Left lung (tissue), 10 donors: ENCODE measurements around the gene KIAA0513. TPM values are rescaled to one million over a fixed set of nuclear protein-coding genes. Genes with fewer than 3 reads are reported as not detected.

ENCODE experiments used
- ATAC-seq: fragments of 200-7000 bp; cut with Tn5 transposase; one replicate; pipeline ENCODE4 v1.9.1; 2020; ENCODE audit warnings: moderate library complexity
- DNase-seq, 4 donors: peaks; one replicate each; pipeline ENCODE4 v3.0.0-alpha.2; 2013 to 2020
- H3K27ac ChIP-seq, 2 donors: fragments of 200-600 bp; sonication (generic) in 1 of 2; one replicate each; pipeline versions ENCODE4 v1.5.0 to v1.8.0; 2020 to 2021
- H3K27me3 ChIP-seq, 2 donors: fragments of 200-600 bp; sonication (generic) in 1 of 2; one replicate each; pipeline versions ENCODE4 v1.5.0 to v1.8.0; 2020 to 2021
- H3K36me3 ChIP-seq, 2 donors: fragments of 200-600 bp; sonication (generic) in 1 of 2; one replicate each; pipeline versions ENCODE4 v1.5.0 to v1.8.0; 2020 to 2021
- H3K4me1 ChIP-seq, 2 donors: fragments of 200-600 bp; one replicate each; pipeline ENCODE4 v1.8.0; 2021
- H3K4me3 ChIP-seq, 2 donors: fragments of 200-600 bp; sonication (generic) in 1 of 2; one replicate each; pipeline versions ENCODE4 v1.5.0 to v1.8.0; 2020 to 2021; ENCODE audit warnings: mild to moderate bottlenecking in 1 of 2
- H3K9me3 ChIP-seq, 2 donors: fragments of 200-600 bp; sonication (generic) in 1 of 2; one replicate each; pipeline versions ENCODE4 v1.5.0 to v1.8.0; 2020 to 2021
- intact Hi-C, 2 donors: fragments of 100-400 bp; cut with DNase I; formaldehyde crosslinking; loops; one replicate each; pipeline versions ENCODE4 v1.11.2 to v1.14.2; 2022
- polyA plus RNA-seq, 6 donors: library from polyadenylated mRNA; unstranded; fragments of 120-200 nt; gene quantifications; one replicate each; pipeline ENCODE4 v1.2.1, GENCODE V29; 2013; ENCODE audit not compliant: insufficient read length in 6 of 6
- total RNA-seq, 2 donors: library from RNA; stranded (reverse); fragmentation: NEBNext Ultra II Directional; extraction: Animal tissue kit (Norgen Biotek cat#: 25700); gene quantifications; one replicate each; pipeline ENCODE4 v1.2.1, GENCODE V29; 2021
- TF ChIP-seq, protein P1 (sequence below), 2 donors: fragments of 200-600 bp; sonication (generic) in 1 of 2; IDR thresholded peaks; one replicate each; pipeline versions ENCODE4 v1.5.0 to v1.8.0; 2021; ENCODE audit warnings: antibody characterized with exemption in 2 of 2
- donor health status: DM: no; HTN: yes; CAD: no.
- donor health status: DM: no; HTN: no; CAD: no.

The KIAA0513 gene
- total and polyA plus RNA-seq, 8 donors, result 4.4 to 31.7 (median 7.6) TPM

DNA sequence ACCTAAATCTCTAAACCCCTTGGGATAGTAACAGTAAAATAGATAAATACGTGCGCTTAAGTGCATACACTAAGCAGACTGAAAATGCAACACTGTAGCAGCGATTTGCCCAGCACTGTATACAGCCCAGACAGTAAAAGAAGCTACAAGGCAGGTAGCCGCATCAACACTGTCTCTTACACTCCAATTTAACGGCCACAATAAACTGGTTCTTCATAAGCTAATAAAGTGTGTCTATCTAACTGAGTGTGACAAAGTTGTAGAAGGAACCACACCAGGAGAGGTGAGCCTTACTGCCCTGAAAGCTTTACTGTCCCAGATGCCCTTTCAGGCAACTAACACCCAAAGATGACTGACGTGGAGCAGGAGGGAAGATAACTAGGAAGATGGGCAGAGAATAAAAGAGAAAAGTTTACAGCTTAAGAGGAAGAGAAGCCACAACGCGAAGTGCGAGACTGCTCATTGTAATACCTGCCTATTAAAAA is 17.1 kb upstream of the KIAA0513 start:
- Histone ChIP-seq H3K4me1 (peaks cover 15 to 71% of the 10 kb centered on the region in 2 donors), H3K27ac (peak overlapping the region; percentile 98 to 99), H3K27me3 (no peaks in the 10 kb centered on the region), H3K36me3 (peaks cover 0 to 10% of the 10 kb centered on the region in 2 donors), H3K4me3 (peak overlapping the region; percentile 77 to 81), H3K9me3 (no peaks in the 10 kb centered on the region)
- no peak for DNase-seq
- intact Hi-C loops, result no loop called here
- ATAC-seq, result peak; percentile 2
- TF ChIP-seq, protein P1, sequence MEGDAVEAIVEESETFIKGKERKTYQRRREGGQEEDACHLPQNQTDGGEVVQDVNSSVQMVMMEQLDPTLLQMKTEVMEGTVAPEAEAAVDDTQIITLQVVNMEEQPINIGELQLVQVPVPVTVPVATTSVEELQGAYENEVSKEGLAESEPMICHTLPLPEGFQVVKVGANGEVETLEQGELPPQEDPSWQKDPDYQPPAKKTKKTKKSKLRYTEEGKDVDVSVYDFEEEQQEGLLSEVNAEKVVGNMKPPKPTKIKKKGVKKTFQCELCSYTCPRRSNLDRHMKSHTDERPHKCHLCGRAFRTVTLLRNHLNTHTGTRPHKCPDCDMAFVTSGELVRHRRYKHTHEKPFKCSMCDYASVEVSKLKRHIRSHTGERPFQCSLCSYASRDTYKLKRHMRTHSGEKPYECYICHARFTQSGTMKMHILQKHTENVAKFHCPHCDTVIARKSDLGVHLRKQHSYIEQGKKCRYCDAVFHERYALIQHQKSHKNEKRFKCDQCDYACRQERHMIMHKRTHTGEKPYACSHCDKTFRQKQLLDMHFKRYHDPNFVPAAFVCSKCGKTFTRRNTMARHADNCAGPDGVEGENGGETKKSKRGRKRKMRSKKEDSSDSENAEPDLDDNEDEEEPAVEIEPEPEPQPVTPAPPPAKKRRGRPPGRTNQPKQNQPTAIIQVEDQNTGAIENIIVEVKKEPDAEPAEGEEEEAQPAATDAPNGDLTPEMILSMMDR (IDR thresholded peaks at IDR 0.05), result no peak

DNA sequence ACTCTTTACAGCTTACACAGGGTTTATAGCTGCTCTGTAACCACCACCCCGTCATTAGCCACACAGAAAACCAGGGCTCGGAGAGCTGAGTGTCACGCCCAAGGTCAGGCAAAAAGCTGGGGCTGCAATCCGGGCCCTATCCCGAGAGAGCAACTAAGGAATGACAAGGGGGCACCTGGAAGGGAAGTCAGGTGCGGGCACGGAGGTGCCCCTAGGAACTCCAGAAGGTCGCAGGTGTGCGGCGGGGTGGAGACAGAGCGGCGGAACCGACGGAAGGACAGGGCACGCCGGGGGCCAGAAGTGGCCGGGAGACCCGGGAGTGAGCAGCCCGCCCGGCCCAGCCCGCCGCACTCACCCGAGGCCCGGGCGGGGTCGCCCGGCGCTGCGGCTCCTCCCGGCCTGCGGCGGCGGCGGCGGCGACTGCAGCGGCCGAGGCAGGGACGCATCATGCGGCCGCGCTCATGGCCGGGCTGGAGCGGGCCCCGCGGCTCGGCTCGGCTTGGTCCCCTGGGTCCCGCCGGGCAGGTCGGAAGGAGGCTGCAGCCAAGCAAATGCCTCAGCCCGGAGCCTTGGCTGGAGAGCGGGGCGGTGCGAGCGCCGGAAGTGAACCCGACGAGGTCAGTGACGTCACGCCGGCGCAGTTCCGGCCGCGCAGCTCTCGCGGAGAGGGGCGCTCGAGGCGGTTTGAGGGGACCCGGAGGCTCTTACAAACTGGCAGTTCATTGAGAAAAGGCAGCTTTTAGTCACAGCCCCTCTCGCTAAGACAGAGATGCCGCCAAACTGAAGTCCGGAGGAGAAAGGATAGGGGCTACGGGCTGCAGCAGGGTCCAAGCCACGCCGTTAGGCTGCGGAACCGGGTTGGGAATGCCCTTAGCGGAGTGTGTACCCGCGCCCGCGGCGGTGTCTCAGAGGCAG is 16.4 kb upstream of the KIAA0513 start, which contains the start of gene ZDHHC7:
ZDHHC7 (minus strand) TSS at position 605 of the 915 bp plus-strand sequence. CDS start 20,917 bp downstream, outside the sequence.
- Histone ChIP-seq H3K9me3 (no peaks in the 10 kb centered on the region), H3K36me3 (peaks cover 0 to 3% of the 10 kb centered on the region in 2 donors), H3K27me3 (no peaks in the 10 kb centered on the region), H3K4me3 (peak within 1 kb of the TSS; percentile 77 to 81), H3K4me1 (peaks cover 9 to 68% of the 10 kb centered on the region in 2 donors), H3K27ac (peak within 1 kb of the TSS; percentile 98 to 99)
- TF ChIP-seq, protein P1 (IDR thresholded peaks at IDR 0.05), result no peak
- peak; percentile 93 for ATAC-seq
- intact Hi-C loops, result no loop called here
- peak; percentile 89 to 95 (median 93) for DNase-seq

DNA sequence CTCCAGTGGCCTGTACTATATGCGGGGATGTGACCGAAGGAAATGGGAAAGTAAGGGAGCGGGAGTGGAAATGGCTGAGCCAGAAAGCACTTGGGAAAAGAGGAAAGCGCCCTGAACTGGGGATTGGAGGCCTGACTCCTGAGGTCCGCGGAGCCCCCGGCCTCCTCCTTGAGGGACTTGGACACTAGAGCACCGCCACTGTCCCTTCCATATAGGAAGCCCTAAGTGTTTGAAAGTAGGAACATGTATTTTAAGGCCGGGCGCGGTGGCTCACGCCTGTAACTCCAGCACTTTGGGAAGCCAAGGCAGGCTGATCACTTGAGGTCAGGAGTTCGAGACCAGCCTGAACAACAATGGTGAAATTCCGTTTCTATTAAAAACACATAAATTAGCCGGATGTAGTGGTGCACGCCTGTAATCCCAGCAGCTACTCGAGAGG is 15.7 kb upstream of the KIAA0513 start:
- H3K9me3 ChIP-seq, result no peaks in the 10 kb centered on the region
- peaks cover 0 to under 1% of the 10 kb centered on the region in 2 donors for H3K36me3 ChIP-seq
- TF ChIP-seq, protein P1 (IDR thresholded peaks at IDR 0.05), result no peak
- intact Hi-C loops, result no loop called here
- H3K27me3 ChIP-seq, result no peaks in the 10 kb centered on the region
- DNase-seq (no peak), ATAC-seq (peak; percentile 24)
- peak overlapping the region; percentile 98 to 99 for H3K27ac ChIP-seq
- H3K4me3 ChIP-seq, result peak overlapping the region; percentile 77 to 81
- peaks cover 9 to 68% of the 10 kb centered on the region in 2 donors for H3K4me1 ChIP-seq

DNA sequence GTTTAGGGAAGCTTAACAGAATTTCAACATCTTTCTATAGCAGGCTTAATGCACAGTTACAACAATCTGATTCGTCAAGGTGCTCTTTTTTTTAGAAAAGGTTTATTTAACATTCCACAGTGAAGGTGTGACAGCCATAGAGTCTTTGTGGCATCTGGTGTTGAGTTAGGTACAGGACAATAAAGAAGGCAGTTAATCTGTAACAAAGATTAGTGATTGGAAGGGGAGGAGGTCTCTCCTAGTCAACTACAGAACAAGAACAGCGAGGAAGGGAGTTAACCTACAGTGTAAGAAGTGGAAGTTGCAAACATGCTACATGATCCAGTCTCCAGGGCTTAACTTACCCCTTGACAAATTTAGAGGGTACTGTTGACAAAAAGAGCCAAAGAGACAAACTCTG is 13.3 kb upstream of the KIAA0513 start:
- peaks cover 9 to 53% of the 10 kb centered on the region in 2 donors for H3K4me1 ChIP-seq
- no peaks in the 10 kb centered on the region for H3K27me3 ChIP-seq
- DNase-seq (no peak), ATAC-seq (no peak)
- TF ChIP-seq, protein P1 (IDR thresholded peaks at IDR 0.05), result no peak
- H3K4me3 ChIP-seq, result no peak overlapping the region
- intact Hi-C loops, result no loop called here
- no peaks in the 10 kb centered on the region for H3K9me3 ChIP-seq
- peak overlapping the region in 1 of 2 donors; percentile 41 for H3K27ac ChIP-seq
- no peaks in the 10 kb centered on the region for H3K36me3 ChIP-seq
